Measurements from ENCODE around the gene RECQL5.

Gene RECQL5

DNA sequence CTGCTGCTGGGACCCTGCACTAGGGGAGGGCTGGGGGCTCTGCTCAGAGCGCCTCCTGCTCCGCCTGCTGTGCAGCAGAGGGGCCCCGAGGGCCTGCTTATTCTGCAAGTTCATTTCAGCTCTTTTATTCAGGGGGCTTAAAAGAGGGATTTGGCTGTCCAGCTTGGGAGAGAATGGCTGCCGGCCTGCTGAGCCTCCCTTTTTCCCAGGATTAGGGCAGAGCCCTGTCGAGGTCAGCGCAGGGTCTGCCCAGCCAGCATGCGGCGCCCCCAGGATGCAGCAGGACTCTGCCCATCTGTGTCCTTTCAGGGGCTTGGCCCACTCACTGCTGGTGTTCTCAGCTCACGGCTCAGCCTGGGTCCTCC, 32.6 kb downstream of the RECQL5 start (continued):
- TF ChIP-seq ZSCAN23 (tag by site-specific recombination; IDR thresholded peaks at IDR 0.05) (no peak), ZNF423 (tag by site-specific recombination; IDR thresholded peaks at IDR 0.05) (no peak), ZNF221 (tag by site-specific recombination; IDR thresholded peaks at IDR 0.05; ENCODE audit: borderline replicate concordance) (no peak)

DNA sequence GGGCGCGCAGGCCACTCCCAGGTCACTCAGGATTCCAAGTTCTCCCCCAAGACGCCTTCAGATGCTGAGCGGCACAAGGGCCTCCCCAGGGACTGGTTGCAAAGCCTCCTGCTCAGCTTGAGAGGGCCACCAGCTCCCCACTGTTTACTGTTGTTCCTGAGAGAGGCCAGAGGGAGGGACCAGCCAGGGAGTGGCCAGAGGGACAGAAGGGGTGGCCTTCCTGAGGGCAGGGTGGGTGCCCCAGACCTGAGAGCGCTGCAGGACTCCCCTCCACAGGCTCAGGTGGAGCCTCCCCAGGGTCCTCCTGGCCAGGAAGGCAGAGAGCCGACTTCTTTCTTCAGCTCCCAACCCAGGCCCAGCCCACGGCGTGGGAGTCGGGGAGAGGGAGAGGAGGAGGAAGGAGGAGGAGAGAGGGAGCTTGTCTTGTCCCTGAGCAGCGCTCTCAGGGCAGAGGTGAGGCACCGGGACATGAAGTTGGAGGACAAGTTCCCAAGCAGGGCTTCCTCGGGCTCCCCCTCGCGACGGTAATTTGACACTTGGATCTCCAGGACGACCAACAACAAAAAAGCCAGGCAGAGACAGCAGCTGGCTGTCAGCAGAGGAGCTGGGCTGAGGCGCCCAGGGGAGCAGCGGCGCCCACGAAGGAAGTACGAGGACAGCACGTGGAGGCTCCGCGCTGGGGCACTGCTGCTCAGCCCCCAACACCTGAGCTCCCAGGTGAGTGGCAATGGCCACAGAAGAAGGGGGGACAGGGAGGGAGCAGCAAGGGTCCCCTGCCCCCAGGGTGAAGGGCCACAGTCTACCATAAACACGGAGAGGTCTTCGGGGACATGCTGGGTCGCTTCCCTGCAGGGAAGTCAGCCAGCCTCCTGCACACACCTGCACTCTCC, 33.2 kb downstream of the RECQL5 start:
- POLR2A ChIA-PET: interaction anchor here (0.6 to 2.0 kb wide), 13 partner anchors 12 to 843 kb away, joined by 3 to 9 read pairs (median 4); partner anchors contain the start of genes RECQL5 and SAP30BP
- TF ChIP-seq ZNF426 (tag by site-specific recombination; IDR thresholded peaks at IDR 0.05): no peak
- TF ChIP-seq, protein P1, sequence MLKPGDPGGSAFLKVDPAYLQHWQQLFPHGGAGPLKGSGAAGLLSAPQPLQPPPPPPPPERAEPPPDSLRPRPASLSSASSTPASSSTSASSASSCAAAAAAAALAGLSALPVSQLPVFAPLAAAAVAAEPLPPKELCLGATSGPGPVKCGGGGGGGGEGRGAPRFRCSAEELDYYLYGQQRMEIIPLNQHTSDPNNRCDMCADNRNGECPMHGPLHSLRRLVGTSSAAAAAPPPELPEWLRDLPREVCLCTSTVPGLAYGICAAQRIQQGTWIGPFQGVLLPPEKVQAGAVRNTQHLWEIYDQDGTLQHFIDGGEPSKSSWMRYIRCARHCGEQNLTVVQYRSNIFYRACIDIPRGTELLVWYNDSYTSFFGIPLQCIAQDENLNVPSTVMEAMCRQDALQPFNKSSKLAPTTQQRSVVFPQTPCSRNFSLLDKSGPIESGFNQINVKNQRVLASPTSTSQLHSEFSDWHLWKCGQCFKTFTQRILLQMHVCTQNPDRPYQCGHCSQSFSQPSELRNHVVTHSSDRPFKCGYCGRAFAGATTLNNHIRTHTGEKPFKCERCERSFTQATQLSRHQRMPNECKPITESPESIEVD (tag by site-specific recombination; IDR thresholded peaks at IDR 0.05): no peak
- no peak for TF ChIP-seq ZNF16 (tag by site-specific recombination; IDR thresholded peaks at IDR 0.05; ENCODE audit: low read depth)
- TF ChIP-seq, protein P2, sequence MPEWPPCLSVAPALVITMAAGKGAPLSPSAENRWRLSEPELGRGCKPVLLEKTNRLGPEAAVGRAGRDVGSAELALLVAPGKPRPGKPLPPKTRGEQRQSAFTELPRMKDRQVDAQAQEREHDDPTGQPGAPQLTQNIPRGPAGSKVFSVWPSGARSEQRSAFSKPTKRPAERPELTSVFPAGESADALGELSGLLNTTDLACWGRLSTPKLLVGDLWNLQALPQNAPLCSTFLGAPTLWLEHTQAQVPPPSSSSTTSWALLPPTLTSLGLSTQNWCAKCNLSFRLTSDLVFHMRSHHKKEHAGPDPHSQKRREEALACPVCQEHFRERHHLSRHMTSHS (tag by site-specific recombination; IDR thresholded peaks at IDR 0.05): no peak
- no peak for TF ChIP-seq ZNF548 (tag by site-specific recombination; IDR thresholded peaks at IDR 0.05)
- TF ChIP-seq, protein P3, sequence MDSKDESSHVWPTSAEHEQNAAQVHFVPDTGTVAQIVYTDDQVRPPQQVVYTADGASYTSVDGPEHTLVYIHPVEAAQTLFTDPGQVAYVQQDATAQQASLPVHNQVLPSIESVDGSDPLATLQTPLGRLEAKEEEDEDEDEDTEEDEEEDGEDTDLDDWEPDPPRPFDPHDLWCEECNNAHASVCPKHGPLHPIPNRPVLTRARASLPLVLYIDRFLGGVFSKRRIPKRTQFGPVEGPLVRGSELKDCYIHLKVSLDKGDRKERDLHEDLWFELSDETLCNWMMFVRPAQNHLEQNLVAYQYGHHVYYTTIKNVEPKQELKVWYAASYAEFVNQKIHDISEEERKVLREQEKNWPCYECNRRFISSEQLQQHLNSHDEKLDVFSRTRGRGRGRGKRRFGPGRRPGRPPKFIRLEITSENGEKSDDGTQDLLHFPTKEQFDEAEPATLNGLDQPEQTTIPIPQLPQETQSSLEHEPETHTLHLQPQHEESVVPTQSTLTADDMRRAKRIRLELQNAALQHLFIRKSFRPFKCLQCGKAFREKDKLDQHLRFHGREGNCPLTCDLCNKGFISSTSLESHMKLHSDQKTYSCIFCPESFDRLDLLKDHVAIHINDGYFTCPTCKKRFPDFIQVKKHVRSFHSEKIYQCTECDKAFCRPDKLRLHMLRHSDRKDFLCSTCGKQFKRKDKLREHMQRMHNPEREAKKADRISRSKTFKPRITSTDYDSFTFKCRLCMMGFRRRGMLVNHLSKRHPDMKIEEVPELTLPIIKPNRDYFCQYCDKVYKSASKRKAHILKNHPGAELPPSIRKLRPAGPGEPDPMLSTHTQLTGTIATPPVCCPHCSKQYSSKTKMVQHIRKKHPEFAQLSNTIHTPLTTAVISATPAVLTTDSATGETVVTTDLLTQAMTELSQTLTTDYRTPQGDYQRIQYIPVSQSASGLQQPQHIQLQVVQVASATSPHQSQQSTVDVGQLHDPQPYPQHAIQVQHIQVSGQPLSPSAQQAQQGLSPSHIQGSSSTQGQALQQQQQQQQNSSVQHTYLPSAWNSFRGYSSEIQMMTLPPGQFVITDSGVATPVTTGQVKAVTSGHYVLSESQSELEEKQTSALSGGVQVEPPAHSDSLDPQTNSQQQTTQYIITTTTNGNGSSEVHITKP (tag by site-specific recombination; IDR thresholded peaks at IDR 0.05): peak; percentile 39; the same call in 1 of the 2 replicates
- no peak for TF ChIP-seq MZF1 (tag by site-specific recombination; IDR thresholded peaks at IDR 0.05; ENCODE audit: borderline replicate concordance)
- no peak for TF ChIP-seq ZNF626 (tag by site-specific recombination; IDR thresholded peaks at IDR 0.05)
- TF ChIP-seq, protein P4, sequence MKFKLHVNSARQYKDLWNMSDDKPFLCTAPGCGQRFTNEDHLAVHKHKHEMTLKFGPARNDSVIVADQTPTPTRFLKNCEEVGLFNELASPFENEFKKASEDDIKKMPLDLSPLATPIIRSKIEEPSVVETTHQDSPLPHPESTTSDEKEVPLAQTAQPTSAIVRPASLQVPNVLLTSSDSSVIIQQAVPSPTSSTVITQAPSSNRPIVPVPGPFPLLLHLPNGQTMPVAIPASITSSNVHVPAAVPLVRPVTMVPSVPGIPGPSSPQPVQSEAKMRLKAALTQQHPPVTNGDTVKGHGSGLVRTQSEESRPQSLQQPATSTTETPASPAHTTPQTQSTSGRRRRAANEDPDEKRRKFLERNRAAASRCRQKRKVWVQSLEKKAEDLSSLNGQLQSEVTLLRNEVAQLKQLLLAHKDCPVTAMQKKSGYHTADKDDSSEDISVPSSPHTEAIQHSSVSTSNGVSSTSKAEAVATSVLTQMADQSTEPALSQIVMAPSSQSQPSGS (tag by site-specific recombination; IDR thresholded peaks at IDR 0.05; ENCODE audit: low read depth): no peak
- no peak for TF ChIP-seq KLF1 (tag by site-specific recombination; IDR thresholded peaks at IDR 0.05)
- no peak for TF ChIP-seq ZNF274 (IDR thresholded peaks at IDR 0.05; ENCODE audit: low read length)
- no peak for TF ChIP-seq ZNF274 (tag by site-specific recombination; IDR thresholded peaks at IDR 0.05; ENCODE audit: borderline replicate concordance)
- TF ChIP-seq ZFHX2 (tag by site-specific recombination; conservative IDR thresholded peaks at IDR 0.05): peak; percentile 61
- no peak for TF ChIP-seq BCL11A (tag by site-specific recombination; IDR thresholded peaks at IDR 0.05; ENCODE audit: low read depth)
- TF ChIP-seq YY1 (tag by site-specific recombination; IDR thresholded peaks at IDR 0.05): no peak
- TF ChIP-seq ZBTB1 (tag by site-specific recombination; IDR thresholded peaks at IDR 0.05): no peak
- TF ChIP-seq, protein P5, sequence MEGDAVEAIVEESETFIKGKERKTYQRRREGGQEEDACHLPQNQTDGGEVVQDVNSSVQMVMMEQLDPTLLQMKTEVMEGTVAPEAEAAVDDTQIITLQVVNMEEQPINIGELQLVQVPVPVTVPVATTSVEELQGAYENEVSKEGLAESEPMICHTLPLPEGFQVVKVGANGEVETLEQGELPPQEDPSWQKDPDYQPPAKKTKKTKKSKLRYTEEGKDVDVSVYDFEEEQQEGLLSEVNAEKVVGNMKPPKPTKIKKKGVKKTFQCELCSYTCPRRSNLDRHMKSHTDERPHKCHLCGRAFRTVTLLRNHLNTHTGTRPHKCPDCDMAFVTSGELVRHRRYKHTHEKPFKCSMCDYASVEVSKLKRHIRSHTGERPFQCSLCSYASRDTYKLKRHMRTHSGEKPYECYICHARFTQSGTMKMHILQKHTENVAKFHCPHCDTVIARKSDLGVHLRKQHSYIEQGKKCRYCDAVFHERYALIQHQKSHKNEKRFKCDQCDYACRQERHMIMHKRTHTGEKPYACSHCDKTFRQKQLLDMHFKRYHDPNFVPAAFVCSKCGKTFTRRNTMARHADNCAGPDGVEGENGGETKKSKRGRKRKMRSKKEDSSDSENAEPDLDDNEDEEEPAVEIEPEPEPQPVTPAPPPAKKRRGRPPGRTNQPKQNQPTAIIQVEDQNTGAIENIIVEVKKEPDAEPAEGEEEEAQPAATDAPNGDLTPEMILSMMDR (tag by site-specific recombination; IDR thresholded peaks at IDR 0.05): peak; percentile 97
- no peak for TF ChIP-seq ZNF624 (tag by site-specific recombination; IDR thresholded peaks at IDR 0.05)
- no peak for TF ChIP-seq ZNF155 (tag by site-specific recombination; IDR thresholded peaks at IDR 0.05)
- TF ChIP-seq WT1 (tag by site-specific recombination; IDR thresholded peaks at IDR 0.05): no peak
- TF ChIP-seq ZIC2 (tag by site-specific recombination; IDR thresholded peaks at IDR 0.05): peak; percentile 95
- 0 out of 2 replicates have a peak, but pooled peaks have one; percentile 17 for TF ChIP-seq SP3 (tag by site-specific recombination; IDR thresholded peaks at IDR 0.05)
- no peak for TF ChIP-seq ZNF530 (tag by site-specific recombination; IDR thresholded peaks at IDR 0.05; ENCODE audit: low read depth)
- no peak for TF ChIP-seq ZNF473 (tag by site-specific recombination; IDR thresholded peaks at IDR 0.05)

More for the DNA sequence above, 33.2 kb downstream of the RECQL5 start:
- Histone ChIP-seq H3K36me3 (ENCODE audit: control insufficient read depth in 2 of 2, insufficient read depth in 1 of 2, low read length in 2 of 2) (peaks cover 0 to 48% of the 10 kb centered on the region in 2 experiments; a peak in 1 of 3 replicates), H3K4me3 (ENCODE audit: low read depth, low read length) (no peak overlapping the region), H3K4me1 (ENCODE audit: control insufficient read depth, insufficient read depth, low read length) (peaks cover 11% of the 10 kb centered on the region), H3K27ac (ENCODE audit: extremely low read depth, low read depth, low read length) (no peak overlapping the region), H3K9me3 (ENCODE audit: control insufficient read depth, insufficient read depth, low read depth, low read length) (no peaks in the 10 kb centered on the region)
- CTCF ChIA-PET: interaction anchor here (0.6 to 10.6 kb wide), 85 partner anchors 9 to 908 kb away, joined by 3 to 410 read pairs (median 5); partner anchors contain the start of genes GALK1, RECQL5, SAP30BP and TSEN54
